Chondrocyte (in vitro differentiated cells): ENCODE data around the gene KAT6B. TPM values are rescaled to one million over a fixed set of nuclear protein-coding genes. Genes with fewer than 3 reads are reported as not detected.

Experiments
- DNase-seq: peaks from one replicate; pipeline ENCODE4 v3.0.0; 2021; ENCODE audit warnings: mixed read lengths, low spot score
- H3K27ac Mint-ChIP-seq: one replicate; pipeline ENCODE4 v1.8.0; 2021; ENCODE audit warnings: mild to moderate bottlenecking, moderate library complexity, mixed read lengths; ENCODE audit not compliant: unreplicated experiment
- H3K27me3 Mint-ChIP-seq: 2 replicates; pipeline ENCODE4 v1.8.0; 2021; ENCODE audit warnings: low read depth, mixed read lengths
- H3K36me3 Mint-ChIP-seq: 2 replicates; pipeline ENCODE4 v1.8.0; 2021; ENCODE audit warnings: low read depth, mixed read lengths
- H3K4me1 Mint-ChIP-seq: 2 replicates; pipeline ENCODE4 v1.8.0; 2021; ENCODE audit warnings: low read depth, mild to moderate bottlenecking, mixed read lengths
- H3K4me3 Mint-ChIP-seq: one replicate; pipeline ENCODE4 v1.8.0; 2021; ENCODE audit warnings: mild to moderate bottlenecking, moderate library complexity, mixed read lengths; ENCODE audit not compliant: unreplicated experiment
- H3K9me3 Mint-ChIP-seq: 2 replicates; pipeline ENCODE4 v1.8.0; 2021; ENCODE audit warnings: low read depth, mixed read lengths
- CTCF ChIP-seq: fragments of 200-600 bp; sonication (generic); IDR thresholded peaks from 2 replicates; pipeline ENCODE4 v1.5.0; 2021; ENCODE audit warnings: antibody characterized with exemption, mild to moderate bottlenecking, moderate library complexity
- total RNA-seq: library from RNA; stranded (reverse); gene quantifications from 3 replicates; pipeline ENCODE4 v1.2.1, GENCODE V29; 2021

KAT6B gene
- total RNA-seq, 1 donor from 2014 or later, result 20.8 TPM

GRCh38 chr10:74995806-74996205 lies 169.4 kb downstream of the KAT6B start:
- DNase-seq, result no peak
- no peaks in the 10 kb centered on the region for H3K4me1 Mint-ChIP-seq
- no peaks in the 10 kb centered on the region for H3K9me3 Mint-ChIP-seq
- H3K4me3 Mint-ChIP-seq, result no peak overlapping the region
- TF ChIP-seq CTCF, result no peak
- no peak overlapping the region for H3K27ac Mint-ChIP-seq
- H3K27me3 Mint-ChIP-seq, result no peaks in the 10 kb centered on the region
- H3K36me3 Mint-ChIP-seq, result peaks cover 18% of the 10 kb centered on the region

- DNase-seq, result no peak
- H3K27ac Mint-ChIP-seq, result no peak overlapping the region
- H3K4me3 Mint-ChIP-seq, result no peak overlapping the region
- H3K4me1 Mint-ChIP-seq, result no peaks in the 10 kb centered on the region
- no peaks in the 10 kb centered on the region for H3K27me3 Mint-ChIP-seq
- no peaks in the 10 kb centered on the region for H3K9me3 Mint-ChIP-seq
- no peak for TF ChIP-seq CTCF
- H3K36me3 Mint-ChIP-seq, result peaks cover 17% of the 10 kb centered on the region
These were observed 170.8 kb downstream of the KAT6B start for GRCh38 chr10:74997163-74997562.

- TF ChIP-seq CTCF, result no peak
- Mint-ChIP-seq H3K27ac (no peak overlapping the region), H3K4me1 (peaks cover 8% of the 10 kb centered on the region), H3K27me3 (no peaks in the 10 kb centered on the region), H3K9me3 (no peaks in the 10 kb centered on the region), H3K36me3 (peaks cover 11% of the 10 kb centered on the region), H3K4me3 (no peak overlapping the region)
- DNase-seq, result no peak
These were observed 174.4 kb downstream of the KAT6B start for GRCh38 chr10:75000748-75001321.

- H3K4me1 Mint-ChIP-seq, result peaks cover 8% of the 10 kb centered on the region
- no peak for DNase-seq
- no peaks in the 10 kb centered on the region for H3K27me3 Mint-ChIP-seq
- H3K9me3 Mint-ChIP-seq, result no peaks in the 10 kb centered on the region
- H3K4me3 Mint-ChIP-seq, result no peak overlapping the region
- H3K36me3 Mint-ChIP-seq, result peaks cover 7% of the 10 kb centered on the region
- H3K27ac Mint-ChIP-seq, result no peak overlapping the region
- TF ChIP-seq CTCF, result no peak
These were observed 175.4 kb downstream of the KAT6B start for GRCh38 chr10:75001715-75002350.

GRCh38 chr10:75002351-75002725 lies 175.9 kb downstream of the KAT6B start:
- Mint-ChIP-seq H3K9me3 (no peaks in the 10 kb centered on the region), H3K36me3 (peaks cover 9% of the 10 kb centered on the region), H3K4me1 (peaks cover 8% of the 10 kb centered on the region), H3K27ac (no peak overlapping the region), H3K4me3 (no peak overlapping the region), H3K27me3 (no peaks in the 10 kb centered on the region)
- DNase-seq, result no peak
- no peak for TF ChIP-seq CTCF
